GM19468 (cell line): ENCODE results near the gene CABP7.

Experiments
- ATAC-seq: cut with Tn5 transposase; IDR thresholded peaks from one replicate; pipeline ENCODE4 v1.9.1; 2021; ENCODE audit warnings: mild to moderate bottlenecking, moderate library complexity, moderate number of reproducible peaks; ENCODE audit not compliant: unreplicated experiment; ENCODE audit errors: extremely low read depth

CABP7 gene

GRCh38 chr22:29766632-29767170, 46.9 kb downstream of the CABP7 start, which contains the start of gene ZMAT5:
TSS of gene ZMAT5 (minus strand) at chr22:29767007. CDS start at chr22:29748544, 18,463 bp downstream.
- ATAC-seq, result peak; percentile 51

DNA sequence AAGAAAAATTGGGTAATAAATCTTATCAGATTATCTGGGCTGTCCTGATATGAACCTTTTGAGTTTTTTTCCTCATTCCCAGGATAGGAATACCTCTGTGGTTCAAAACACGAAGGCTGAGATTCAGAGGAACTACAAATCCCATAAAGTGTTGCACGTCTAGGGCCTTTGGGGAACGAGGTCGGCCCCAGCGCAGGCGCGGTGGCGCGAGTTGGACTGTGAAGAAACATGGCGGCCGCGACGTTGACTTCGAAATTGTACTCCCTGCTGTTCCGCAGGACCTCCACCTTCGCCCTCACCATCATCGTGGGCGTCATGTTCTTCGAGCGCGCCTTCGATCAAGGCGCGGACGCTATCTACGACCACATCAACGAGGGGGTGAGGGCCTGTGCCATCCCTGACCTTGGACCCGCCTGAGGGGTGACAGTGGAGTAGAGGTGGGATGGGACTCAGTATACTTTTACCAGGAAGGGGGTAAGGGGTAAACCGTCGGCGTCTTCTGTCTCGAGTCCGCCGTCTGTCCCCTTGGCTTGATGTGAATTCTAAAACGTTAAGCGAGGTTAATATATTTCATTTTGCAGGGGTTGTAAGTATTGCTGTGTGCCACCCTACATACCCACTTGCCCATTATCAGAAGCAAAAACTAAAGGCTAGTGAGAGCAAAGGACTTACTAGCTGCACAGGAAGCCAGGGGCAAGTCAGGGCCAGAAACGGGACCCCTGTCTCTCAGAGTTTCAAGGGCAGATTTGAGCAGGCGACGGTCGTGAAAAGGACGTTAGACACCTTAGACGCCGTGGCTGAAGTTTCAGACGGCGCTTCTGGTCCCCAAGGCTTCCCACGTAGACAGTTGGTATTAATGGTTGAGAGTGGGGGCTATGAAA, 47.6 kb downstream of the CABP7 start, which contains the start of gene UQCR10:
Gene UQCR10 (plus strand): TSS at position 199 of the 881 bp plus-strand sequence. CDS start 30 bp downstream, at position 229.
- ATAC-seq, result peak; percentile 33

- ATAC-seq, result no peak
Measured at GRCh38 chr22:29768052-29768693, 48.4 kb downstream of the CABP7 start.

DNA sequence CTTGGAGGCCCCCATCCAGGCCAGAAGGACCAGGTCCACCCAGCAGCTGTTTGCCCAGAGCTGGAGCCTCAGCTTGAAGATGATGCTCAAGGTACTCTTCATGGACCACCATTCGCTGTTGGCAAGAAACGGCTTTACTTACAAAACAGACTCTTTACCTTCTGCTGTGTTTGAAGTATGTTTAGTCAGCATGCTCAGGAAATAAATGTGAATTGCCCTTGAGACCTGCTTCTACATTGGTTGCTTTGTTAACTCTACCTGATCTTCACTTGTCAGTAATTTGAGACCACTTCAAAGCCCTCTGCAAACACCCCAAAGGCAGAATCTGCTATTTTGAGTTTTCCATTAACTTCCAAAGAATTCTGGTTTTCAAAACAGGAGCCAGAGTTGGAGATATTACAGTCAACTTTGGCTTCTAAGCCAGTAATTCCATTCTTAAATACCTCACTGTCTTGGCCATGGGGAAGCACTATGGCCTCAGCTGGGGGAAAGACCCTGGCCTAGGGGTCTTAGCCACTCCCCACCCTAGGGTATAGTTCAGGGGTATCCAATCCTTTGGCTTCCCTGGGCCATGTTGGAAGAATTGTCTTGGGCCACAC, 50.0 kb downstream of the CABP7 start:
- no peak for ATAC-seq

- no peak for ATAC-seq
Measured at GRCh38 chr22:29772170-29772641, 52.4 kb downstream of the CABP7 start.

DNA sequence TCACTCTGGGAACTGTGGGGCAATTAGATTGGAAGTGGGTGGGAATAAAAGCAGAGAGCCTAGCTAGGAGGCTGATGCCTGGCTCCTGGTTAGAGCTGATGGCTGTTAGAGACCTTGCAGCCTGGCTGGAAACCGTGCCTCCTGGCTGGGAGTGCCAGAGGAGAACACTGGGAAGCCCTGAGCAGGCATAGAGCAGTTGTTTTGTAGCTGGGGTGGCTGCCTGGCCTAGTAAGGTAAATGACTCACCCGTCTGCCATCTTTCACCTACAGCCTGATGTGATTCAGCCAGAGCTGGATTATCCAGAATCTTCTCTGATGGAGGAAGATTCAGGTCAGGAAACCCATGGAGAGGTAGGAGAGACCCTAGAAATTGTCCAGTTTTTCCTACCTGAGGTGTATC, 53.4 kb downstream of the CABP7 start:
- no peak for ATAC-seq

- no peak for ATAC-seq
Measured at GRCh38 chr22:29780220-29780619, 60.4 kb downstream of the CABP7 start.

DNA sequence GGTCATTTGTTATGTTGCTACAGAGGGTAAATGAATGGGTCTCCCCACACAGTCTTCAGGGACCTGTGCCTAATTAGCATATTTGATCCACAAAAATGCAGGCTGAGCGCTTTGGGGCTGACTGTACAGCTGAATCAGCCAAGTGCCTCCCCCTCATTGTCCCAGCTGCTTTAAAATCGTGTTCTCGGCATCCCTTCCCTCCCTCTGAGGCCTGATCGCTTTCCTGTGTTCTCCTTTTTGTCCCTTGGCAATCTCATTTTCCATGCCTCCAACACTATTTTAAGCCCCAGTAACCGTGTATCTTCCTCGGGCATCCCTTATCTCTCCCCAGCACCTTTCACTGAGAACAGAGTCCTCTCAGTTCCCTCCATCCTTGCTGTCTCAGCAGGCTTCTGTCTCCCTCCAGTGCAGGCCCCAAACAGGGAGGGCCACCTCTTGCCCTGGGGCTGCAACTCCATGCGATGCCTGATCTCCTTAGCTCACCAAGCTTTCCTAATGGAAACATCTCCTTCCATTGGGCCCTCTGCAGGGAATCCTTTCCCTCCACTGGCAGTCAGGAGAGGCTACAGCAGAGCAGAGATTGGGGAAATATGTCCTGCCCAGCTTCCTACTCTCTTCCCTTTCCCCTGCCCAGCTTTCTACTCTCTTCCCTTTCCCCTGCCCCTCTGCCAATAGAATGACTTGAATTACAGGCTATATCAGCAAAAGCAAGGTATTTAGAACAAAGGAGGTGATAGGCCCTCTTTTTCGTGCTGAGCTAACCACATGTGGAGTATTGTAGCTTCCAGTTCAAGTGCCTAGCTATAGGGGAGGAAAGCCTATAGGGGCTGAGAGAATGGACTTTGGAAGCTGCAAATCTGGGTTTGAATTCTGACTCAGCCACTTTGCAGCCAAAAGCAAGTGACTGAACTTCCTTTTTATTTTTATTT, 61.2 kb downstream of the CABP7 start:
- no peak for ATAC-seq
